Stimulated activated memory B cell treated with anti-CD40 and anti-IgM and Interleukin-4, amounts not matched to agents 10 μg/mL and 1 μg/mL and 100 μg/mL, for 72 hours (primary cell): ENCODE results near the gene SOWAHB.
A peak's percentile ranks its signal among the peaks of the same experiment; 100 is the strongest.

Source experiments
- ATAC-seq: fragments of 150-1000 bp; cut with Tn5 transposase; 2 replicates; pipeline ENCODE4 v1.10.0; 2021
- H3K27ac Mint-ChIP-seq: one replicate; pipeline ENCODE4 v1.8.0; 2022; ENCODE audit warnings: mild to moderate bottlenecking, mixed read lengths
- H3K27me3 Mint-ChIP-seq: one replicate; pipeline ENCODE4 v1.8.0; 2022; ENCODE audit warnings: mixed read lengths
- H3K36me3 Mint-ChIP-seq: one replicate; pipeline ENCODE4 v1.8.0; 2022; ENCODE audit warnings: mixed read lengths
- H3K4me1 Mint-ChIP-seq: one replicate; pipeline ENCODE4 v1.8.0; 2022; ENCODE audit warnings: mixed read lengths
- H3K4me3 Mint-ChIP-seq: one replicate; pipeline ENCODE4 v1.8.0; 2022; ENCODE audit warnings: mild to moderate bottlenecking, moderate library complexity, mixed read lengths
- H3K9me3 Mint-ChIP-seq: one replicate; pipeline ENCODE4 v1.8.0; 2022; ENCODE audit warnings: mixed read lengths

SOWAHB gene

GRCh38 chr4:76897536-76898384 is at the start of gene SOWAHB:
TSS of gene SOWAHB (minus strand) at chr4:76898144. CDS start at chr4:76897849, 295 bp downstream.
- peaks cover 19% of the 10 kb centered on the region for H3K27me3 Mint-ChIP-seq
- no peaks in the 10 kb centered on the region for H3K36me3 Mint-ChIP-seq
- no peaks in the 10 kb centered on the region for H3K4me1 Mint-ChIP-seq
- H3K9me3 Mint-ChIP-seq: no peaks in the 10 kb centered on the region
- peak within 1 kb of the TSS; percentile 60 for H3K4me3 Mint-ChIP-seq
- no peak within 1 kb of the TSS for H3K27ac Mint-ChIP-seq
- peak; percentile 55 for ATAC-seq

DNA sequence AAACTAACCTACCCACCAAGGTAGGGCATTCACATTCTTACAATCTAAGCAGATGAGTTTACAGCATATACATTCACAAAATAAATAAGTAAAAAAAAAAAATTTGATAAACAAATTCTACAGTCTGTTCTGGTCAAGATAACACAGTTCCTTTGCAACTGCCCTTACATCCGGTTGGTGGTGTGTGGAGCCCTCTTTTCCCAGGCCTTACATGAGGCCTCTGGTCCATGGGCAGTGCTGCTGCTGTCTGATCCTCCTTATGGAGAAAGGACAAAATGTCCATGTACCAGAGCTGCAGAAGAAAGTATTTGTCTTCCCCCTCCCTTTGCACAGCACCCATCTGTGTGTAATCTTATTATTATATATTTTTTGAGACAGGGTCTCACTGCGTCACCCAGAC is 49.4 kb upstream of the SOWAHB start:
- no peaks in the 10 kb centered on the region for H3K9me3 Mint-ChIP-seq
- H3K27ac Mint-ChIP-seq: no peak overlapping the region
- H3K4me3 Mint-ChIP-seq: no peak overlapping the region
- H3K4me1 Mint-ChIP-seq: peaks cover 28% of the 10 kb centered on the region
- ATAC-seq: no peak
- H3K27me3 Mint-ChIP-seq: no peaks in the 10 kb centered on the region
- H3K36me3 Mint-ChIP-seq: peaks cover 14% of the 10 kb centered on the region

- H3K9me3 Mint-ChIP-seq: peaks cover 9% of the 10 kb centered on the region
- no peaks in the 10 kb centered on the region for H3K27me3 Mint-ChIP-seq
- H3K4me1 Mint-ChIP-seq: peaks cover 10% of the 10 kb centered on the region
- peaks cover 12% of the 10 kb centered on the region for H3K36me3 Mint-ChIP-seq
- no peak overlapping the region for H3K4me3 Mint-ChIP-seq
- no peak overlapping the region for H3K27ac Mint-ChIP-seq
- ATAC-seq: no peak
Measured at GRCh38 chr4:76943790-76944189, 45.8 kb upstream of the SOWAHB start.

DNA sequence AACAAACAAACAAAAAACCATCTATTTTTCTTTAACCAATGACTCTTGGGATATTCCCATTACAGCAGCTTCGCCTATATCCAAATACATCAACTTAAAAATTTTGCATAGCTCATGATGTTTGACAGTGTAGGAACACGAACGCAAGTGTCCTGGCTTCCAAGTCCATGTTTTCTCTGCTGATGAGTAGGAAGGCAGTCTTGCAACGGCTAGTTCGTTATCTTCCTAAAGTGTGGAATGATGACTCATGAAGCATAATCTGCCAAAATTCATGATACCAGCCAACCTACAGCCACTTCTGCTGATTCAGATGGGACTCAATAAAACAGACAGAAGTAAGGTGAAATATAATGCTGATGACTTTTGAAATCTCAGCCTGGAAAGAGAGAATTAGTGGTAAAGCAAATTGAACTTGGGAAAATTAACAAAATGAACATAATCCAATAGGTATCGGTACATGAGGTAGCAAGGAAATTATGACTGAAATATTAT is 45.2 kb upstream of the SOWAHB start:
- peaks cover 9% of the 10 kb centered on the region for H3K9me3 Mint-ChIP-seq

DNA sequence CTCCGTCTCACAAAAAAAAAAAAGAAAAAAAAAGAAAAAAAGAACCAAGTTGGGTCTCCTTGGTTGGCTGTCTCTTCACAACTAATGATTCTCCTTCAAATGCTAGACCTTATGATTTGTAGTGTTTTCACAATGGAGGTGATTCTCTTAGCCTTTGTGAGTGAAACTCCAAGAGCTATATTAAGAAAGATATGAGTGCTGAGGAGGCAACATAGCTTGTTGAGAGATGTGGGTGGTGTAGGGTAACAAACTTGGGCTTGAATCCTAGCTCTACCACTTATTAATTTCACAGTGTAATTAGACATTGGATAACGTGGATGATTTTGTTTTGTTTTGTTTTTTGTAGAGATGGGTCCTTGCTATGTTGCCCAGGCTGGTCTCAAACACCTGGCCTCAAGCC is 41.2 kb upstream of the SOWAHB start:
- ATAC-seq: no peak
- Mint-ChIP-seq H3K36me3 (peaks cover 6% of the 10 kb centered on the region), H3K27me3 (no peaks in the 10 kb centered on the region), H3K9me3 (peaks cover 9% of the 10 kb centered on the region), H3K4me3 (no peak overlapping the region), H3K27ac (no peak overlapping the region), H3K4me1 (no peaks in the 10 kb centered on the region)

More for the DNA sequence above, 45.2 kb upstream of the SOWAHB start:
- no peak overlapping the region for H3K27ac Mint-ChIP-seq
- no peak for ATAC-seq
- peaks cover 8% of the 10 kb centered on the region for H3K36me3 Mint-ChIP-seq
- H3K4me1 Mint-ChIP-seq: peaks cover 5% of the 10 kb centered on the region
- H3K4me3 Mint-ChIP-seq: no peak overlapping the region
- H3K27me3 Mint-ChIP-seq: no peaks in the 10 kb centered on the region

DNA sequence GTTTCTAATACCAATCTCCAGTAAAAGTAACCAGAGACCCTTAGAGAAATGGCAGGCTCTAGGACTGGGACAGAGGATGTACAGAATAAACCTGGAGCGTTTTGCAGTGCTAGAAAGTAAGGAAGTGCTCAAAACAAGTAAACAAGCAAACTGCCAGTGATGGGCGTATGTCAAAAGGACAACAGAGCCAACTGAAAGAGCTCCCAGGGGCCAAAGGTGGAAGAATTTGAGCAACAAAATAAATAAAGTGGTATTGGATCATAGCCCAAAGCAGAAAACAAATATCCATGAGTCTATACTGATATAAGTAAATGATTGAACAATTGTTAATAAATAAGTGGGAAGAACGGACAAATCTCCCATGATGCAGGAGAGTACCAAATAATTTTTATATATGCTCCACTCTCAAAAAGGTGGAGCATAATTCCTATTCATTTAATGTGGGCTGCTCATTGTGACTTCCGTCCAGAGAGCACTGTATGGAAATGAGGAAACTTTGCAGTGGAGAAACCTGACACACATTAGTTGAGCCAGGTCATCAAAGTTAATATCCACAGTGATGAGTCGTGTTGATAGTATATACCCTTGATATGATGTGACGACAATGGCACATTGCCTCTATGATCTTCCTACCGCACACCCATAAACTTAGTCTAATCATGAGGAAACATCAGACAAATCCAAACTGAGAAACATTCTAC is 33.8 kb upstream of the SOWAHB start:
- Mint-ChIP-seq H3K4me1 (no peaks in the 10 kb centered on the region), H3K36me3 (no peaks in the 10 kb centered on the region), H3K4me3 (no peak overlapping the region)

DNA sequence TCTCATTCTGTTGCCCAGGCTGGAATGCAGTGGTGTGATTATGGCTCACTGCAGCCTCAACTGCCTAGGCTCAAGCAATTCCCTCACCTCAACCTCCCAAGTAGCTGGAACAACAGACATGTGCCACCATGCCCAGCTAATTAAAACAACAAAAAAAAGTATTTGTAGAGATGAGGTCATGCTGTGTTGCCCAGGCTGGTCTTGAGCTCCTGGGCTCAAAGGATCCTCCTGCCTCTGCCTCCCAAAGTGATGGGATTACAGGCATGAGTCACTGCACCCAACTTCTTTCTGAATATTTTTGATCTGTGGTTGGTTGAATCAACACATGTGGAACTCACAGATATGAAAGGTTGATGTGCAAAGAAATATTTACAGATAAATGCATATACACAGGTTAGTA is 33.1 kb upstream of the SOWAHB start:
- Mint-ChIP-seq H3K4me3 (no peak overlapping the region), H3K27ac (no peak overlapping the region), H3K9me3 (no peaks in the 10 kb centered on the region), H3K27me3 (no peaks in the 10 kb centered on the region), H3K4me1 (no peaks in the 10 kb centered on the region), H3K36me3 (no peaks in the 10 kb centered on the region)
- no peak for ATAC-seq

More for the DNA sequence above, 33.8 kb upstream of the SOWAHB start:
- ATAC-seq: no peak
- H3K27ac Mint-ChIP-seq: no peak overlapping the region
- H3K27me3 Mint-ChIP-seq: no peaks in the 10 kb centered on the region
- no peaks in the 10 kb centered on the region for H3K9me3 Mint-ChIP-seq

- Mint-ChIP-seq H3K27me3 (peaks cover under 1% of the 10 kb centered on the region), H3K4me3 (no peak overlapping the region), H3K9me3 (no peaks in the 10 kb centered on the region), H3K27ac (no peak overlapping the region), H3K36me3 (no peaks in the 10 kb centered on the region), H3K4me1 (no peaks in the 10 kb centered on the region)
- ATAC-seq: no peak
Measured at GRCh38 chr4:76930685-76931084, 32.7 kb upstream of the SOWAHB start.

DNA sequence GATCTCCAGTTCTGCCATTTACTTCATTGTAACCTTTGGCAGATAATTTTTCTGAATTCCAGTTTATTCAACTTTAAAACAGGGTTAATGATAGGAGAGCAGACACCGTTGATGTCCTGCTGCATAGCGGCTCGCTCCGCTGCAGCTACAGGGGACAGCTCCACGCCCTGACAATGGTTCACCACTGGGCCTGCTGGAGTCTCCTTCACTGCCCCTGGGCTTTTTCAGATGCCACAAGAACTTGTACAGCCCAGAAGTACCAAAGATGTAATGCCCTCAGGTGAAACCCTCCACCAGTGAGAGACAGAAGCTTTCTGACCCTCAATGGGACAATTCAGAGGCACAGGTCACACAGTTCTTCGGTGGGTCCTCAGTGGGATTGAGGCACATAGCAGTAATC is 28.9 kb upstream of the SOWAHB start:
- H3K36me3 Mint-ChIP-seq: no peaks in the 10 kb centered on the region
- ATAC-seq: no peak
- no peak overlapping the region for H3K27ac Mint-ChIP-seq
- H3K9me3 Mint-ChIP-seq: no peaks in the 10 kb centered on the region
- H3K27me3 Mint-ChIP-seq: peaks cover 8% of the 10 kb centered on the region
- H3K4me1 Mint-ChIP-seq: no peaks in the 10 kb centered on the region
- no peak overlapping the region for H3K4me3 Mint-ChIP-seq

GRCh38 chr4:76923619-76924357 is 25.8 kb upstream of the SOWAHB start:
- H3K27me3 Mint-ChIP-seq: peaks cover 17% of the 10 kb centered on the region
- H3K4me3 Mint-ChIP-seq: no peak overlapping the region
- H3K36me3 Mint-ChIP-seq: no peaks in the 10 kb centered on the region
- no peak overlapping the region for H3K27ac Mint-ChIP-seq
- ATAC-seq: no peak
- H3K4me1 Mint-ChIP-seq: no peaks in the 10 kb centered on the region
- no peaks in the 10 kb centered on the region for H3K9me3 Mint-ChIP-seq

- H3K4me3 Mint-ChIP-seq: no peak overlapping the region
- peaks cover 17% of the 10 kb centered on the region for H3K27me3 Mint-ChIP-seq
- no peaks in the 10 kb centered on the region for H3K9me3 Mint-ChIP-seq
- no peak for ATAC-seq
- H3K36me3 Mint-ChIP-seq: no peaks in the 10 kb centered on the region
- no peak overlapping the region for H3K27ac Mint-ChIP-seq
- no peaks in the 10 kb centered on the region for H3K4me1 Mint-ChIP-seq
Measured at GRCh38 chr4:76920715-76921114, 22.8 kb upstream of the SOWAHB start.

- no peak for ATAC-seq
- no peak overlapping the region for H3K4me3 Mint-ChIP-seq
- no peaks in the 10 kb centered on the region for H3K36me3 Mint-ChIP-seq
- no peak overlapping the region for H3K27ac Mint-ChIP-seq
- H3K4me1 Mint-ChIP-seq: no peaks in the 10 kb centered on the region
- H3K9me3 Mint-ChIP-seq: no peaks in the 10 kb centered on the region
- peaks cover 36% of the 10 kb centered on the region for H3K27me3 Mint-ChIP-seq
Measured at GRCh38 chr4:76909711-76910110, 11.8 kb upstream of the SOWAHB start.

DNA sequence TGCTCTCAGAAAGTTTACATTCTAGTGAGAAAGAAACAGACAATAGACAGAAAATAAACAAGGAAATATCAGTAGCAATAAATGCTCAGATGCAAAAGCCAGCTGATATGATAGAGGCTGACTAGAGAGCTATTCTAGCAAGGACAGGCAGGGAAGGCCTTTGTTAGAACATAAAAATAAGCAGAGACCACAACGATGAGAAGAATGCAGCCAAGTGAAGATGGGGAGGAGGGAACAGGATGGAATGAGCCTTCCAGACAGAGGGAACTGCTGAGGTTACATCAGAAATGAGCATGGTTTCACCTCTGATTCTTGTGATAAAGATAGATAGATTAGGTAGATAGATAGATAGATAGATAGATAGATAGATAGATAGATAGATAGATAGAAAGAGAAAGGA is 7.6 kb upstream of the SOWAHB start:
- no peaks in the 10 kb centered on the region for H3K36me3 Mint-ChIP-seq
- H3K27me3 Mint-ChIP-seq: peaks cover 14% of the 10 kb centered on the region
- no peak overlapping the region for H3K27ac Mint-ChIP-seq
- no peak overlapping the region for H3K4me3 Mint-ChIP-seq
- no peak for ATAC-seq
- H3K4me1 Mint-ChIP-seq: no peaks in the 10 kb centered on the region
- no peaks in the 10 kb centered on the region for H3K9me3 Mint-ChIP-seq

GRCh38 chr4:76904646-76905190 is 6.8 kb upstream of the SOWAHB start:
- Mint-ChIP-seq H3K36me3 (no peaks in the 10 kb centered on the region), H3K4me1 (no peaks in the 10 kb centered on the region), H3K4me3 (no peak overlapping the region), H3K27ac (no peak overlapping the region), H3K27me3 (peaks cover 9% of the 10 kb centered on the region), H3K9me3 (no peaks in the 10 kb centered on the region)
- ATAC-seq: no peak
